Kidney epithelial cell (primary cell): ENCODE results near the gene L3MBTL4. TPM values are rescaled to one million over a fixed set of nuclear protein-coding genes. Genes with fewer than 3 reads are reported as not detected.
"Not testable (repeated sequence)": the region's sequence is repeated elsewhere in the genome, so short reads cannot be mapped to it uniquely, and the experiment has no call there.

Source experiments
- DNase-seq: peaks from one replicate; pipeline ENCODE4 v3.0.0-alpha.2; 2010; ENCODE audit warnings: low read depth
- H3K27me3 ChIP-seq: 2 replicates; pipeline ENCODE4 v1.6.0; 2011; ENCODE audit warnings: low read length; ENCODE audit not compliant: control insufficient read depth, insufficient read depth
- H3K36me3 ChIP-seq: 2 replicates; pipeline ENCODE4 v1.5.1; 2011; ENCODE audit warnings: low read length; ENCODE audit not compliant: control insufficient read depth, insufficient read depth
- H3K4me3 ChIP-seq: 2 replicates; pipeline ENCODE4 v1.5.1; 2011; ENCODE audit warnings: low read depth, mild to moderate bottlenecking, control low read depth, low read length
- total RNA-seq: library from RNA; depleted of rRNA; stranded (reverse); fragments of >200 nt; gene quantifications from 2 replicates; pipeline ENCODE4 v1.2.3, GENCODE V29; 2015
- TF ChIP-seq, protein P1 (sequence below): IDR thresholded peaks from 2 replicates; pipeline ENCODE4 v1.5.1; 2011; ENCODE audit warnings: mild to moderate bottlenecking, moderate library complexity, low read length, control low read depth, inconsistent platforms; ENCODE audit not compliant: insufficient read depth, poor library complexity, severe bottlenecking

Gene L3MBTL4
- total RNA-seq, 1 donor from 2014 or later = 9.8 TPM

DNA sequence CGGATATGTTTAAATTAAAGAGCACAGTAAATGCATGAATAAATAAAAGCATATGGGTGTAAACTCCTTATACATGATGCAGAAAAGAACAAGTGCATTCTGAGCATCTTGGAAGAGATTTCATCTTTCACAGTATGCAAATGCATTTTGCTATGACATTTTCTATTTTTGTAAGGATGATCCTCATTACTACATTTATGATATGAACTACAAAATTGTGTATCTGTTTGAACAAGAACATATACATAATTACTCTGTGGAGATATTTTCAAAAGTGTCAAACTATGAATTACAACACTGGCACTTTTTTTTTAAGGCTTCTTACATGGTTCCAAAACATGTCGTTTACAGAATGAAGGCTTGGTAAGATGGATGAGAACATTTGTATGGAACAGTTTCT is 335.3 kb downstream of the L3MBTL4 start:
- H3K36me3 ChIP-seq = no peaks in the 10 kb centered on the region
- no peak overlapping the region for H3K4me3 ChIP-seq
- TF ChIP-seq, protein P1, sequence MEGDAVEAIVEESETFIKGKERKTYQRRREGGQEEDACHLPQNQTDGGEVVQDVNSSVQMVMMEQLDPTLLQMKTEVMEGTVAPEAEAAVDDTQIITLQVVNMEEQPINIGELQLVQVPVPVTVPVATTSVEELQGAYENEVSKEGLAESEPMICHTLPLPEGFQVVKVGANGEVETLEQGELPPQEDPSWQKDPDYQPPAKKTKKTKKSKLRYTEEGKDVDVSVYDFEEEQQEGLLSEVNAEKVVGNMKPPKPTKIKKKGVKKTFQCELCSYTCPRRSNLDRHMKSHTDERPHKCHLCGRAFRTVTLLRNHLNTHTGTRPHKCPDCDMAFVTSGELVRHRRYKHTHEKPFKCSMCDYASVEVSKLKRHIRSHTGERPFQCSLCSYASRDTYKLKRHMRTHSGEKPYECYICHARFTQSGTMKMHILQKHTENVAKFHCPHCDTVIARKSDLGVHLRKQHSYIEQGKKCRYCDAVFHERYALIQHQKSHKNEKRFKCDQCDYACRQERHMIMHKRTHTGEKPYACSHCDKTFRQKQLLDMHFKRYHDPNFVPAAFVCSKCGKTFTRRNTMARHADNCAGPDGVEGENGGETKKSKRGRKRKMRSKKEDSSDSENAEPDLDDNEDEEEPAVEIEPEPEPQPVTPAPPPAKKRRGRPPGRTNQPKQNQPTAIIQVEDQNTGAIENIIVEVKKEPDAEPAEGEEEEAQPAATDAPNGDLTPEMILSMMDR = no peak
- H3K27me3 ChIP-seq = no peaks in the 10 kb centered on the region
- DNase-seq = no peak

DNA sequence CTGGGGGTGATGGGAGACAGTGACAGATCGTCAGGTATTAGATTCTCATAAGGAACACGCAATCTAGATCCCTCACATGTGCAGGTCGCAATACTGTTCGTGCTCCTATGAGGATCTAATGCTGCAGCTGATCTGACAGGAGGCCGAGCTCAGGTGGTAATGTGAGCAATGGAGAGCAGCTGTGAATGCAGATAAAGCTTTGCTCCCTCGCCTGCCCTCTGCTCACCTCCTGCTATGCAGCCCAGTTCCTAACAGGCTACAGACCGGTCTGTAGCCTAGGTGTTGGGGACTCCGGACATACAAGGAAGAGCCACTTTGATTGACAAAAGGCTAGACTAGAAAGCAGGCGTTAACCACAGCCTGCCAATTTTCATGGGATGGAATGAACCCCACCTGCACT is 335.8 kb downstream of the L3MBTL4 start:
- TF ChIP-seq, protein P1 = no peak
- no peaks in the 10 kb centered on the region for H3K36me3 ChIP-seq
- H3K27me3 ChIP-seq = no peaks in the 10 kb centered on the region
- no peak for DNase-seq
- no peak overlapping the region for H3K4me3 ChIP-seq

DNA sequence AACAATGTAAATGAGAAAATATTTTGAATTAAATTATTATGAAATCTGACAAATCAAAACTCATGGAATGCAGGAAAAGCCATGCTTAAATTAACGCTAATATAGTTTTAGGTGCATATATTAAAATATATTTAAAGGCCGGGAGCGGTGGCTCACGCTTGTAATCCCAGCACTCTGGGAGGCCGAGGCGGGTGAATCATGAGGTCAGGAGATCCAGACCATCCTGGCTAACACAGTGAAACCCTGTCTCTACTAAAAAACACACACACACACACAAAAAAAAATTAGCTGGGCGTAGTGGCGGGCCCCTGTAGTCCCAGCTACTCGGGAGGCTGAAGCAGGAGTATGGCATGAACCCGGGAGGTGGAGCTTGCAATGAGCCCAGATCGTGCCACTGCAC is 342.3 kb downstream of the L3MBTL4 start:
- not testable (repeated sequence) for H3K4me3 ChIP-seq, H3K27me3 ChIP-seq, H3K36me3 ChIP-seq, DNase-seq

DNA sequence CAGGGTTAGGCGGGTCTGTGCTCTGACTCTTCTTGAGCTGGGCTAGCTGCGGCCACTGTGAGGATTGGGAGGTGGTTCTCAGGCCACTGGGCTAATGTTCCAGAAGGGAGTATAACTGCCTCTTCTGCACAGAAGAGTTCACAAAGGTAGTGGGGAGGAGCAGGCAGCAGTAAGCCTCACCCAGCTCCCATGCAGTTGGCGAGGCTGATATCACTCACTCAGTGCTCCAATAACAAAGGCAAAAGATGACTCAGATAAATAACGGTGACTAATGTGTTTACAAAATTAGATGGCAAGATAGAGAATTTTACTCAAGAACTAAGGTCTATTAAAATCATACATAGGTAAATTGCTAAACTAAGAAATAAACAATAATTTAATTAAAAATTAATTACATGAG is 345.2 kb downstream of the L3MBTL4 start:
- Histone ChIP-seq H3K36me3 (no peaks in the 10 kb centered on the region), H3K4me3 (no peak overlapping the region), H3K27me3 (no peaks in the 10 kb centered on the region)
- no peak for DNase-seq
- TF ChIP-seq, protein P1 = no peak

DNA sequence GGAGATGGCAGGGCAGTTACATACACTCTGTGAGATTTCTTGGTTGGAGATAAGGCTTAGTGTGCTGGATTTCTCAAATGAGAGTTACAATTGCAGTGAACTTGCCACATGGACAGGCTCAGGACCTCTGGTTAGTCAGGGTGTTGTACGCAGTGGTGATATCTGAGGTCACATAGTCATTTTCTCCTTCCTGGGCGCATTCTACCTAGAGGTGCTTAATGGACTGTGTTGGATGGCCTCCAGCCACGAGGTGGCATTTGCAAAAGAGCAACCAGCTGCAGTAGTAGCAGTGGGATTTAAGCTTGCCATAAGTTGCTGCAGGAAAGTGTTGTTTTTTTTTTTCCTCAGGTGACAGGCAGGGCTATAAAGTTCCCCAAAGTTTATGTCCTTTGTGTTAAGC is 345.6 kb downstream of the L3MBTL4 start:
- TF ChIP-seq, protein P1 = no peak
- no peak for DNase-seq
- no peaks in the 10 kb centered on the region for H3K36me3 ChIP-seq
- no peaks in the 10 kb centered on the region for H3K27me3 ChIP-seq
- no peak overlapping the region for H3K4me3 ChIP-seq

DNA sequence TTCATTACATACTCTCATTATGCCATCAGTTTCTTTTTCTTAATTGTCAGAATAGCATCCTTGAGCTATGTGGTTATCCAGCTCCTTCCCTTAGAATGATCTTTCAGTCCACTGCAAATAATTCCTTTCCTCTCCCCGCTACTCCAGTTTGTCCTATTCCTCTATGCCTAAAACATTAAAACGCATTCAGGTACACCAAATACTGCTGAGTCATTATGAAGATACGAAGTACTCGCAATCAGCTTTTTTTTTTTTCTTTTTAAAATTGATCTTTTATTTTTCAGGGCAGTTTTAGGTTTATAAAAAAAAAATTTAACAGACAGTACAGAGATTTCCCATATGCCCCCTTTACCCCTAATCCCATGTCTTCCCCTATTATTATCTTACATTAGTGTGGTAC is 354.6 kb downstream of the L3MBTL4 start:
- TF ChIP-seq, protein P1 = no peak
- no peaks in the 10 kb centered on the region for H3K36me3 ChIP-seq
- no peak for DNase-seq
- no peak overlapping the region for H3K4me3 ChIP-seq
- no peaks in the 10 kb centered on the region for H3K27me3 ChIP-seq

DNA sequence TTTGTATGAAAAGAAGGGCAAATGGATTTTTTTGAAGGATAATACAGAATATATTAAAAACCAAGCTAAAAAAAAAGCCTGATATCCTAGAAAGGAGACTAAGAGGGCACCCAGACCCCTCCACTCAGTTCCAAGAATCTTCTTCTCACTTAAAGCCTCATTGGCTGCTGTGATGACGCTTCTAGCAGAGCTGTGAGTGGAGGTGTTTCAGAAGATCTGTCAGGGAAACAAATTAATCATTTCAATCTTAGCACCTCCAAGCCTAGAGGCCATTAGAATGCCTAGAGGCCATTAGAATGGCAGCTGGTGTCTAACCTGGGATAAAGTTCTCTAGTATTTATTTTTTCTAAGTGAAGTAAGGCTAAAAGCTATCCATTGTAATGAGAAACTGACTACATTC is 355.2 kb downstream of the L3MBTL4 start:
- TF ChIP-seq, protein P1 = no peak
- Histone ChIP-seq H3K36me3 (no peaks in the 10 kb centered on the region), H3K4me3 (no peak overlapping the region), H3K27me3 (no peaks in the 10 kb centered on the region)
- no peak for DNase-seq
